Esophagus (tissue), 2 donors: ENCODE results near the gene ARHGEF19. TPM values are rescaled to one million over a fixed set of nuclear protein-coding genes. Genes with fewer than 3 reads are reported as not detected.

Experiments used
- H3K27ac ChIP-seq, 2 donors: one replicate each; pipeline ENCODE4 v1.5.1; 2013; ENCODE audit warnings: low read depth in 2 of 2, mild to moderate bottlenecking in 2 of 2, inconsistent platforms in 1 of 2, low read length in 1 of 2, moderate library complexity in 1 of 2
- H3K27me3 ChIP-seq, 2 donors: one replicate each; pipeline ENCODE4 v1.6.1; 2013; ENCODE audit warnings: low read length in 2 of 2, control low read depth in 1 of 2, mild to moderate bottlenecking in 1 of 2; ENCODE audit not compliant: insufficient read depth in 2 of 2, control insufficient read depth in 1 of 2
- H3K36me3 ChIP-seq, 2 donors: one replicate each; pipeline ENCODE4 v1.6.1; 2013; ENCODE audit warnings: low read length in 1 of 2; ENCODE audit not compliant: control insufficient read depth in 2 of 2, insufficient read depth in 2 of 2
- H3K4me1 ChIP-seq, 2 donors: one replicate each; pipeline ENCODE4 v1.6.1; 2013; ENCODE audit warnings: low read length in 1 of 2; ENCODE audit not compliant: control insufficient read depth in 2 of 2, insufficient read depth in 2 of 2
- H3K4me3 ChIP-seq, 2 donors: one replicate each; pipeline ENCODE4 v1.5.1; 2013; ENCODE audit warnings: low read length in 2 of 2, mild to moderate bottlenecking in 2 of 2, low read depth in 1 of 2, moderate library complexity in 1 of 2
- H3K9me3 ChIP-seq, 2 donors: one replicate each; pipeline ENCODE4 v1.6.1; 2013; ENCODE audit warnings: mild to moderate bottlenecking in 2 of 2, low read depth in 1 of 2, low read length in 1 of 2, moderate library complexity in 1 of 2; ENCODE audit not compliant: control insufficient read depth in 2 of 2, insufficient read depth in 1 of 2
- WGBS, 2 donors: extraction: QIAGEN DNeasy Blood & Tissue Kit; methylation state at CpG; one replicate each; pipeline ENCODE4 v1.1.7; 2013; 5-methylcytosine and 5-hydroxymethylcytosine counted together
- polyA plus RNA-seq, 2 donors: library from polyadenylated mRNA; stranded (reverse); fragments of 200-250 nt; gene quantifications; one replicate each; pipeline ENCODE4 v1.2.3, GENCODE V29; 2013
- donor health status: healthy with polysubstance abuse.
- donor health status: Bipolar disorder and iron deficiency.

Gene ARHGEF19
- polyA plus RNA-seq, 2 donors, result 20.1 to 31.1 TPM

DNA sequence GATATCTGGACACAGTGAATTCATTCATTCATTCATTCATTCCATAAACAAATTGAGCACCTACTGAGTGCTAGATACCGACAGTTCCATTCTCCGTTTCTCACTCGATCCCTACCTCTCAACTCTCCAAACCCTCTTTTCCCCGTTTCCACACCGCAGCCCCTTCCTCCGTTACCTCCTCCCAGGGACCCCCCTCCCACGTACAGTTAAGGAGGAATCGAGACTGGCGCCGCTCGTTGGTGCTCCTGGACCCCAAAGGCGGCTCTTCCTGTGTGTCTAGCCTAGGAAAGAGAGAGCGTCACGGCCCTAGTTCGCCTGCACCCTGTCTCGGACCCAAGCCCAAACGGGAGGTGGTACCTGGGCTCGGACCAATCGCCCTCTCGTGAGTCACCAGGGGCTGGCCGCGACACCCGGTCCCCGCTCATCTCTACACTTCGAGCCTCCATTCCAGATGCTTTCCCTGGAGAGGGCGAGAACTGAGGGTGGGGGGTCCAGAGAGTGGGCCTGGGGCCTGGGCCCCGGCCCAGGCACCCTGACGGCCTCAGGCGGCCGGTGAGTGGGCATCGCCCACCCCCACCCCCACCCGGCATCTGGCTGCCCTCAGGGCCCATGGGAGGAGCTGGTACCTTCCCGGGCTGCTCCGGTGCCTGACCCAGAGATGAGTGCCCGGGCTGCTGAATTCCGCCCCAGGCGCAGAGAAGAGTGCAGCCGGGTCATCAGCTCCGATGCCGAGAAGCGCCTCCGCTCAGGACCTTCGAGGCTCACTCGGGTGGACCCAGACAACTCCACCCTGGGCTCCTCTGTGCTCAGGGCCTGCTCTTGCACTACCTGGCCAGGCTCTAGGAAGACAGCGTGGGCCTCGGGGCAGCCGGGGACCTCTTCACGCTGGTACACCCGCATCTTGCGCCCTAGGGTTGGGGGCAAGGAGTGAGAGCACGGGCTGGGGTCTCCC, 4.9 kb downstream of the ARHGEF19 start:
- Histone ChIP-seq H3K9me3 (no peaks in the 10 kb centered on the region), H3K4me1 (peaks cover 4 to 40% of the 10 kb centered on the region in 2 donors), H3K27ac (peak overlapping the region; percentile 97 to 98), H3K27me3 (no peaks in the 10 kb centered on the region), H3K4me3 (peak overlapping the region; percentile 43 to 45), H3K36me3 (no peaks in the 10 kb centered on the region)
- 49 to 56% methylated on average over 51 of the region's 51 CpGs for WGBS, 2 donors

DNA sequence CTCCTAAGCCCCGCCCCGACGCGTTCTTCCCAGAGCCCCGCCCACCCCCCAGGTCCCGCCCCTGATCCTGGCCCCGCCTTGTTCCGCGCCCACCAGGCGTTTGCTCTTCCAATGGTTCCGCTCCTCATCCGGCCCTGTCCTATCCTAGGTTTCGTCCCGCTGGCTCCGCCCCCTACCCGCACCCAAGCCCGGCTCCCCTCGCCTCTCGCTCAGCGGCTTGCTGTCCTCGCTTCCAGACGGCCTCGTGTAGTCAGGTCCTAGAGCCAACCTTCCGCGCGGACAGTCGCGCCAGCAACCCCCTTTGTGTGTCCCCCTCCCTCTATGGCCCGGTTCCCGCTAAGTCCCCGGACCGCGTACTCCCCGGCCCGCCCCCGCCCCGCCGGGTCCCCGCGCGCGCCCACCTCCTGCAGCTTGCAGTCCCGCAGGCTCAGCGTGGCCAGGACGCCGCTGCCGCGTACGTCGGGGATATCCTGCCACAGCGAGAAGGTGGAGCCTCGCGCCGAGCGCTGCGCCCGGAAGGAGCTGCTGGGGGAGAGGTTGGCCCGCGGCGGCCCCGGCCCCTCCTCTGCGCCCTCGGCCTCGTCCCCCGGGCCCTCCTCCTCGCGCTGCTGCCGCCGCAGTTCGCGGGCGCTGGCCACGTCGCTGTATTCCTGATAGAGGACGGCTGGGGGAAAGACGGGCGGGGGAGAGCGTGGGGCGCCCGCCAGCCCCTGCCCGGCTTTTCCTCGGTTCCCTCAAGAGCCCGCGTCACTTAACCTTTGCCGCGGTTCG, 5.7 kb downstream of the ARHGEF19 start:
- no peaks in the 10 kb centered on the region for H3K9me3 ChIP-seq
- peak overlapping the region; percentile 97 to 98 for H3K27ac ChIP-seq
- peak overlapping the region; percentile 43 to 45 for H3K4me3 ChIP-seq
- no peaks in the 10 kb centered on the region for H3K27me3 ChIP-seq
- H3K36me3 ChIP-seq, result peaks cover 0 to 7% of the 10 kb centered on the region in 2 donors
- 1% methylated on average over 68 to 87 of the region's 87 CpGs for WGBS, 2 donors
- peaks cover 3 to 39% of the 10 kb centered on the region in 2 donors for H3K4me1 ChIP-seq

DNA sequence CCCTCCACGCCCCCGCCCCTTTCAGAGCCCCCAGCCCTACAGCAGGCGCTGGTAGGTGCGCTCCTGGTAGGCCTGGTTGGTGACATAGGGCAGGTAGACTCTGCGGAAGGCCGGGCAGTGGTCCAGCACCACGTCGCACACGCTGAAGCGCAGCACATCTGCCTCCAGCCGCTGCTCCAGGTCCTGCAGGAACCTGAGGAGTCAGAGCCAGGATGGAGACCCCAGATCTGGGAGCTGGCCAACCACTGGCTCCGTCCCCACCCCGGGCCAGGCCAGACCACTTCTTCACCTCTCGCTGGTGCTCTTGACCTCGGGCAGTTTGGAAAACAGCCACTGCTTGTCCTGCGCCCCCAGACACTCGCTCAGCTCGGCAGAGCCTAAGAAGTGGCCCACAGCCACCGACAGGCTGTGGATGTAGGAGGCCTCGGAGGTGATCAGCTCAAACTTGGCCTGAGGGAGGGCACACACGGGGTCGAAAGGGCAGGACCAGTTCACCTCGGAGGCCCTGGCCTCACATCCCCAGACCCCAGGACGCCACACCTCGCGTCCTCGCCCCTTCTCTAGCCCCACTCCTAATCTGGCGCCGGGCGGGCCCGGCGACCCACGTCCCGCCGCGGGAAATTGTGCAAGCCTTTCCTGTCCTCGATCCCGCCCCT, 6.4 kb downstream of the ARHGEF19 start:
- peaks cover 0 to 2% of the 10 kb centered on the region in 2 donors for H3K9me3 ChIP-seq
- peaks cover 3 to 32% of the 10 kb centered on the region in 2 donors for H3K4me1 ChIP-seq
- H3K4me3 ChIP-seq, result peak overlapping the region; percentile 40 to 46
- H3K27ac ChIP-seq, result peak overlapping the region; percentile 82 to 91
- no peaks in the 10 kb centered on the region for H3K27me3 ChIP-seq
- peaks cover 0 to 11% of the 10 kb centered on the region in 2 donors for H3K36me3 ChIP-seq
- 37 to 48% methylated on average over 26 to 38 of the region's 38 CpGs for WGBS, 2 donors

DNA sequence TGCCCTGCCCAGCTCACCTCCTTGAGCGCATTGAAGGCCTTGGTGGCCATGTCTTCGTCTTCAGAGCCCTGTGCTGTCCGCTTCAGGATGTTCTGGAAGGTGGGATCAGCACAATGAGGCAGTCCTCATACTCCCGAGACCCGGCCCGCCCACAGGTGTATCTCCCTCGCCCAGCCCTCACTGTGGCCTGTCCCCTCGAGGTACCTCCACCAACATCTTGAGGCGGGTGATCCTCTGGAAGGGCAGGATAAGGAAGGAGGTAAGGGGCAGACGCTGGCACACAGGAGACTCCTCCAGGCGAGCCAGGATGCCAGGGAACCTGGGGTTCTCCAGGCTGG, 7.1 kb downstream of the ARHGEF19 start:
- Histone ChIP-seq H3K4me3 (no peak overlapping the region), H3K27ac (peak overlapping the region in 1 of 2 donors; percentile 25), H3K27me3 (no peaks in the 10 kb centered on the region), H3K4me1 (peaks cover 3 to 29% of the 10 kb centered on the region in 2 donors), H3K36me3 (peaks cover 0 to 11% of the 10 kb centered on the region in 2 donors), H3K9me3 (peaks cover 0 to 2% of the 10 kb centered on the region in 2 donors)
- WGBS, 2 donors, result 88 to 95% methylated on average over 11 of the region's 11 CpGs

DNA sequence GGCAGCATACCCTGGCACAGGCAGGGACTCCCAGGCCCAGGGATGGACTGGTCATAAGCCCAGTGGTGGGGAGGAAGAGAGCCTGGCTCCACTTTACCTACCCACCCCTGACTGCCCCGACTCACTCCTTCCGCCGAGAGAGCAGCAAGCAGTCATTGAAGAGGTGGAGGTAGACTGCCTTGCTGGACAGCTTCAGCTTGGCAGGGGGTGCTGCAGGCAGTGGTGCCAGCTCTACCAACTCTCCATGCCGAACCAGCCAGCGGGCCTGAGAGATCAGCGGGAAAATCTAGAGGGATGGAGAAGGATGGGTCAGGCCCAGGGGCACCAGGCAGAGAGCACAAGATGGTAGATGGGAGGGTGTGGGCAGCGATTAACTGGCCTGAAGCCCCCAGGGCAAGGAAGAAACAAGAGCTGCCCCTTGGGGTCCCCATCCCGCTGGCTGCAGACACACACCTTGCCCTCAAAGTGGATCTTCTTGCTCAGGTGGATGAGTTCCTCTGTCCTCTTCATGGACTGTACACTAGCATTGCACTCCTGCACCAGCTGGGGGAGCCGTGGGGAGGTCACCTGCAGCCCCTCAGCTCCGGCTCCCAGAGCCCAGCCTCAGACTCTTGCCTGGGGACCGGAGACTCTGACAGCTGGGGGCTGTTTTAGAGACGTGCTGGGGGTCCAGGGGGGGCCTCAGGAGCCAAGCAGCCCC, 7.7 kb downstream of the ARHGEF19 start:
- 84 to 85% methylated on average over 12 of the region's 12 CpGs for WGBS, 2 donors
- H3K4me3 ChIP-seq, result no peak overlapping the region
- H3K27me3 ChIP-seq, result no peaks in the 10 kb centered on the region
- peaks cover 3 to 27% of the 10 kb centered on the region in 2 donors for H3K4me1 ChIP-seq
- peaks cover 0 to 2% of the 10 kb centered on the region in 2 donors for H3K9me3 ChIP-seq
- peak overlapping the region in 1 of 2 donors; percentile 25 for H3K27ac ChIP-seq
- peaks cover 0 to 11% of the 10 kb centered on the region in 2 donors for H3K36me3 ChIP-seq

DNA sequence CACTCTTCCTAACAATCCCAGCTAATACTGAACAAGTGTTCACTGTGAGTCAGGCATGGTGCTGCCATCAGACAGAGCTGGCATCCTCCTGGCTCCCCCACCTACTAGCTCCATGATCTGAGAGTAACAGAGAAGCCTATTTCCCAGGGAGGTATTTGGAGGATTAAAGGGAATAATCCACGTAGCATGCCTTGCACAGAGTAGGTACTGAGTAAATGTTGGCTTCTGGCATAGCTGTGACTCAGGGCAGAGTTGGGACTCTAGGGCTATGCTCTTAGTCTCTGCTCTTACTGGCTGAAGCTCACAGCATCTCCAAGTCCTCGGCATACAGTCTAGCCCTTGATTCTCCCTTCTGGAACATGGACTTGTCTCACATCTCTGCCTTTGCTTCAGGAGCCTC, 8.2 kb downstream of the ARHGEF19 start:
- H3K9me3 ChIP-seq, result peaks cover 0 to 2% of the 10 kb centered on the region in 2 donors
- peaks cover 3 to 26% of the 10 kb centered on the region in 2 donors for H3K4me1 ChIP-seq
- H3K27me3 ChIP-seq, result no peaks in the 10 kb centered on the region
- WGBS, 2 donors, result 86 to 87% methylated on average over 2 of the region's 2 CpGs
- no peak overlapping the region for H3K4me3 ChIP-seq
- no peak overlapping the region for H3K27ac ChIP-seq
- H3K36me3 ChIP-seq, result peaks cover 0 to 13% of the 10 kb centered on the region in 2 donors

DNA sequence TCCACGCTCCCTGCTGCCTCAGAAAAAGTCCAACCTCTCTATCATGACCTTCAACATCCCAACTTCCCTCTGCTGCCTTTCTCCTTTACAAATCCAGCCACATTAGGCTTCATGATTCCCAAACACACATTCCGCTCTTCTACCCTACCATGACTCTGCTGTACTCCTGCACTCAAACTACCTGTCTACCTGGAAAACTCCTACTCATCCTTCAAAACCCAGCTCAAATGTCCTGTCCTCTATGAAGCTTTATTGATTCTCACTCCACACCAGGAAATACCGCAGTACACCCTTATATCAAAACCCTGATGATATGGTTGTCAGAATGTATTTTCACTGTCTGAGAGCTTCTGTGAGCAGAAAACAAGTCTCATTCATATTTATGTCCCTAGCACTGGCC, 8.9 kb downstream of the ARHGEF19 start:
- 49 to 51% methylated on average over 3 of the region's 3 CpGs for WGBS, 2 donors
- H3K4me1 ChIP-seq, result peaks cover 3 to 24% of the 10 kb centered on the region in 2 donors
- H3K4me3 ChIP-seq, result no peak overlapping the region
- no peaks in the 10 kb centered on the region for H3K27me3 ChIP-seq
- peaks cover 0 to 19% of the 10 kb centered on the region in 2 donors for H3K36me3 ChIP-seq
- no peak overlapping the region for H3K27ac ChIP-seq
- H3K9me3 ChIP-seq, result peaks cover 0 to 2% of the 10 kb centered on the region in 2 donors

DNA sequence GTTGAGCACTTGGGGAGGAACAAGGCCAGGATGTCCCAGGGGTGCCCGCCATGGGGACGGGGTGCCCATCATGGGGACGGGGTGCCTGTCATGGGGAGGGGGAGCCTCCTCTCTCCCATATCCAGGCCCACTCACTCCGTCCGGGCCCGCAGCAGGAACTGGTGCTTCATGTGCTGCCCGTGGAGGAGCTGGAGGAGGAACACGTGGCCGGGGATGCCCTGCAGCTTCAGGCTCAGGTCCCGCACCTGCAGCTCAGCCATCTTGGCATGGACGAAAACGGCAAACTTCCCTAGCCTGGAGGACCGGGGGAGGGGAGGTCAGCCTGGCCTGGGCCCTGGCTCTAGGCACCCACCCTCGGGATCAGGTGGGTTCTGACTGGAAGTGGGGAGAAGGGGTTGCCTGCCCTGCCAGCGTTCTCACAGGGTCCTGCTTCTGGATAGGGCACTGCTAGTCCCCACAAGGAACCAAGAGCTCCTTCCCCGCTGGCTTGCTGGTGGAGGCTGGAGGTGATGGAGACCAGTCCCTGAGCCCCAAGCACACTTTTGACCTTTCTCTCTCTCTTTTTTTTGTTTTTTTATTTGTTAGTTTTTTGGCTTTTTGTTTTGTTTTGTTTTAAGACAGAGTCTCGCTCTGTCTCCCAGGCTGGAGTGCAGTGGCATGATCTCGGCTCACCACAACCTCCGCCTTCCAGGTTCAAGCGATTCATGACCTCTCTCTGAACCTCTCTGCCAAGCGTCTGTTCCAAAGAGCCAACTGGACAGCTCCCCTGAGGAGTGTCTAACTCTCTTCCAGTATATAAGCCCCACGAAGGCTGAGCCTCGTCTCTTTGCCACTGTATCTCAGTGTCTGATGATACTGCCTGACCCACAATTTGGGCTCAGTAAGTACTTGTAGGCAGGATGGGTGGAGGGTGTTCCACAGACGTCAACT, 9.9 kb downstream of the ARHGEF19 start:
- WGBS, 2 donors, result 87 to 88% methylated on average over 24 of the region's 24 CpGs
- H3K36me3 ChIP-seq, result peaks cover 0 to 24% of the 10 kb centered on the region in 2 donors
- H3K27me3 ChIP-seq, result no peaks in the 10 kb centered on the region

More for the DNA sequence above, 9.9 kb downstream of the ARHGEF19 start:
- Histone ChIP-seq H3K4me3 (no peak overlapping the region), H3K9me3 (peaks cover 0 to 2% of the 10 kb centered on the region in 2 donors), H3K27ac (no peak overlapping the region), H3K4me1 (peaks cover 3 to 17% of the 10 kb centered on the region in 2 donors)
